COLO668 (cell line): ENCODE measurements around the gene GRHL3.

Source experiments
- DNase-seq: peaks from one replicate; lab custom pipeline; 2025; ENCODE audit not compliant: unreplicated experiment; lab: John Stamatoyannopoulos, UW

GRHL3 gene

DNA sequence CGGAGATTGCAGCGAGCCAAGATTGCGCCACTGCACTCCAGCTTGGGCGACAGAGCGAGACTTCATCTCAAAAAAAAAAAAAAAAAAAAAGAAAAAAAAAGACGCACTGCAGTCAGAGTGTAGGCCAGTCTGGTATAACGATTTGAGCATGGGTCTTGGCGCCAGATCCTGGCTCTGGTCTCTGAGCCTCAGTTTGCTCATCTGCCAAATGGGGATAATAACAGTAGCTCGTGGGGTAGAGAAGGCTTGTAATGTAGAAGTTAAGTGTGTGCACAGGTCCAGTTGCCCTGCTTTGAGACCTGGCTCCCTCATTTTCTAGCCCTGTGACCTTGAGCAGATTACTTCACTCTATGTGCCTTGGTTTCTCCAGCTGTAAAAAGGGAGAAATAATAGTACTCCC lies 26.3 kb upstream of the GRHL3 start:
- no peak for DNase-seq

DNA sequence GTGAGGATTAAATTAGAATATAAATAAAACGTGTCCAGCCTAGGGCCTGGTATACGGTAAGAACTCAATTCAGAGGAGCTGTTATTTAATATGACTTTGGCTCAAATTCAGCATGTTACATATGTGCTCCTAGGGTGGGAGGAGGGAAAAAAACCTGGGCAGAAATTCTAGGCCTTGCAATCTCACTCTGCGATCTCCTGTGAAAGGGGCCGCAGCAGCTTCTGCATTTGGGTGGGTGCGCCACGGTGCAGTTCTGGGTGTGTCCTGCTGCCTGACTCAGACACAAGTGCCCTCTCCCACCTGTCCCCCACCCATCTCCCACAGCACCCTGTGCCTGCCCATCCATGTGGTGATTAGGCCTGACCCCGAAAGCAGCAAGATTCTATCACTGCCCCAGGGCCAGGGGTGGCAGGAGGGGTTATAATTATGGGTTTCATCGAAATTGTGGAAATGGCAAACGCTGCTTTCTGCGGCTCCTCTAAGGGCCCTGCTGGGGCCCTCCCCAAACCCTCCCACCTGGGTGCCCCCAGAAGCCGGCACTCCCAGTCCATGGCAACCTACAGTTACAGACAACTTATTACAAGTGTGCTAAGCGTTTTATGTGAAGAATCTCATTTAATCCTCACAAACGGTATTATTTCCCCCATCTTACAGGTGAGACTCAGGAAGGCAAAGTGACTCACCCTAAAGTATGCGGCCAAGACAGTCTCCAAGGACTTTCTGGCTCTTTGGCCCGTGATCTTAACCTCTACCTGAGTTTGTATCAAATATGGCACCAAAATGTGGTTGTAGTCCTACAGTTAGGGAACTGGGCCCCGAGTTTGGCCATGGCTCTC lies 25.5 kb upstream of the GRHL3 start:
- DNase-seq: no peak

DNA sequence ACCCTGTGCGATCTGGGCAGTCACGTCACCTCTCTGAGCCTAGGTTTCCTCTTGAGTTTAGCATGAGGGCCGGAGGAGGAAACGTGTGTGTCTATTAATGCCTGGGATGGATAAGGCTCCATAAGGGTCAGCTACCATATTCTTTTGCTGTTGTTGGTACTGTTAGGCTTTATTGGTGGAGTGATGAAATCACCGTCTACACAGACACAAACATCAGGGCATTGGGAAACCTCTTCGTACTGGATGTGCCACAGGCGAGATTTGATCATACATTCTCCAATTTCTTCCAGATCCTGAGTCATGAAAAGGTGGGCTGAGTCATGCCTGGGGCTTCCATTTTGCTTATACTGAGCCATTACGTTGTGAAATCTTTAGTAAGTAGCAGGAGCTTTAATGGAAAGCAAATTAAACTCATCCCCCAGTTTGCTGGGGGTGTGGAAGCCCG lies 24.9 kb upstream of the GRHL3 start:
- no peak for DNase-seq

- DNase-seq: no peak
These were observed 24.3 kb upstream of the GRHL3 start for GRCh38 chr1:24294716-24295371.

DNA sequence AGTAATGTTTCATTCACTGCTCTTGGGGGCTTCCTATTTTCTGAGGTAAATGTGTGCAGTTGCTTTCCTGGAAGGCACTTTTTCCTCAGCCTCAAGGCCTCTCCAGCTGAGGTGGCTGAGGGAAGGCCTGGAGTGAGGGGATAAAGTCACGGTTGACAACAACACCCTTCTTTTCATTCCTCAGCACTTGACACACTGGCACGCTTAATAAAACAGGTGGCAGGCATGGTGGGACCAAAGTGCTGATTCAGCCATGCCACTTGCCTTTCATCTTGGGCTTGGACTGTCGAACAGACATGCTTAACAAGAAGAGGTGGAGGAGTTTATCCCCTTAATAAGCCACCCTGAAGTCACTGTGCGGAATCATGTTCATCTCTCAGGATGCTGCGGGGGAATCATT lies 23.6 kb upstream of the GRHL3 start:
- no peak for DNase-seq

- no peak for DNase-seq
These were observed 21.8 kb upstream of the GRHL3 start for GRCh38 chr1:24297187-24297851.

- DNase-seq: no peak
These were observed 21.3 kb upstream of the GRHL3 start for GRCh38 chr1:24297852-24298232.

DNA sequence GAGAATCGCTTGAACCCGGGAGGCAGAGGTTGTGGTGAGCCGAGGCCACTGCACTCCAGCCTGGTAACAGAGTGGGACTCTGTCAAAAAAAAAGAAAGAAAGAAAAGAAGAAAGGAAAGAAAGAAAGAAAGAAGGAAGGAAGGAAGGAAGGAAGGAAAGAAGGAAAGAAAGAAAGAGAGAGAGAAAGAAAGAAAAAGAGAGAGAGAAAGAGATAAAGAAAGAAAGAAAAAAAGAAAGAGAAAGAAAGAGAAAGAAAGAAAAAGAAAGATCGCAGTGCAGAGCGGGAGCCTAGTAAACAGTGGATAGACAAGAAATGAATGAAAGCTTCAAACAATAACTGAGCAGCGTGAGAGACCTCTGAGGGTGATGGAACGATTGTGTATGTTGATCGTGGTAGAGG lies 20.6 kb upstream of the GRHL3 start:
- no peak for DNase-seq

GRCh38 chr1:24299901-24300300 lies 19.3 kb upstream of the GRHL3 start:
- DNase-seq: no peak

- no peak for DNase-seq
These were observed 18.0 kb upstream of the GRHL3 start for GRCh38 chr1:24300971-24301784.

GRCh38 chr1:24301785-24302175 lies 17.4 kb upstream of the GRHL3 start:
- DNase-seq: no peak

DNA sequence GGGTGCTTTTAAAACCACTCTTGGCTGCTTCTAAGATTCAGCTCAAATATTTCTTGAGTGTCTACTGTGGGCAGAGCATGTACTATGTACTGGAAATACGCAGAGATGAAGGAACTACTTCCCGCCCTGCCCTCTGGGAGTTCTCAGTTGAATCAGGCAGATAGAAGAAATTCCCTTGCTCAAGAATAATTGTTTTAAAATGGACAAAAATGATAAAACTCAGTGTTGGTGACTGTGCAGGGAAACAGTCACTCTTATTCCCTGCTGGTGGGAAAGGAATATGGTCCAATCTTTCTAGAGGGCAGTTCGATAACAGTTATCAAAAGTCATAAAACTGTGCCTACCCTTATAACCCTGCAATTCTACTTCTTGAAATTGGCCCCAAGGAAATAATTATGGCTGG lies 16.9 kb upstream of the GRHL3 start:
- no peak for DNase-seq

GRCh38 chr1:24303600-24303999 lies 15.6 kb upstream of the GRHL3 start:
- no peak for DNase-seq

- no peak for DNase-seq
These were observed 14.4 kb upstream of the GRHL3 start for GRCh38 chr1:24304763-24305162.

- no peak for DNase-seq
These were observed 10.7 kb upstream of the GRHL3 start for GRCh38 chr1:24308365-24309015.

GRCh38 chr1:24309762-24310485 lies 9.2 kb upstream of the GRHL3 start:
- DNase-seq: no peak

DNA sequence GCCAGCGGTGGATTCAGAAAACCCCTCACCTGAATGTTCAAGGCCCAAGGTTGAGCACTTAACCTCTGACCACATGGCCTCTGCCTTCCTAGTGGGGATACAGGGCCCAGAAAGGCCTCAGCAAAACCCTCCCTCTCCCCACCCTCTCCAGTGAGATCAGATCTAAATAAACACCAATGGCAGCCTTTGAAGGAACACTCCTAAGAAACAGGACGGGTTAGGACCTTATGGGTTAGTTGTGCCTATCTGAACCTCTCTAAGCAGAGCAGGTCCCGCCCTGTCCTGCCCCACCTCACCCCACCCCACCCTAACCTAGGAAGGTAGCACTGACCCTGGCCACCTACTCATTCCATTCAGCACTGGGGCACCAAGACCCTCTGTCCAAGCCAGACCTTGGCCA lies 7.9 kb upstream of the GRHL3 start:
- no peak for DNase-seq

GRCh38 chr1:24311741-24312140 lies 7.4 kb upstream of the GRHL3 start:
- DNase-seq: no peak

GRCh38 chr1:24315391-24315790 lies 3.8 kb upstream of the GRHL3 start:
- no peak for DNase-seq

GRCh38 chr1:24316645-24317044 lies 2.5 kb upstream of the GRHL3 start:
- no peak for DNase-seq
